Suprapubic skin (tissue), 4 donors: ENCODE measurements around the gene HBA1.

Source experiments
- EP300 ChIP-seq: sonication (generic); formaldehyde crosslinking; IDR thresholded peaks from one replicate; pipeline ENCODE4 v1.6.1; 2017; ENCODE audit warnings: antibody characterized with exemption
- POLR2A ChIP-seq, 2 donors: fragments of 450-650 bp; IDR thresholded peaks; one replicate each; pipeline ENCODE4 v1.6.1; 2017; ENCODE audit warnings: antibody characterized with exemption in 2 of 2, mild to moderate bottlenecking in 2 of 2, moderate library complexity in 2 of 2
- POLR2AphosphoS5 ChIP-seq, 3 donors: sonication (generic); formaldehyde crosslinking; IDR thresholded peaks; one replicate each; pipeline ENCODE4 v1.6.1; 2017; ENCODE audit warnings: antibody characterized with exemption in 3 of 3
- TF ChIP-seq, protein P1 (sequence below), 2 donors: fragments of 200-600 bp in 1 of 2; fragments of 450-650 bp in 1 of 2; sonication (generic) in 1 of 2; IDR thresholded peaks; one replicate each; pipeline ENCODE4 v1.5.1; 2016 to 2019; ENCODE audit warnings: antibody characterized with exemption in 2 of 2, mild to moderate bottlenecking in 1 of 2, moderate library complexity in 1 of 2

DNA sequence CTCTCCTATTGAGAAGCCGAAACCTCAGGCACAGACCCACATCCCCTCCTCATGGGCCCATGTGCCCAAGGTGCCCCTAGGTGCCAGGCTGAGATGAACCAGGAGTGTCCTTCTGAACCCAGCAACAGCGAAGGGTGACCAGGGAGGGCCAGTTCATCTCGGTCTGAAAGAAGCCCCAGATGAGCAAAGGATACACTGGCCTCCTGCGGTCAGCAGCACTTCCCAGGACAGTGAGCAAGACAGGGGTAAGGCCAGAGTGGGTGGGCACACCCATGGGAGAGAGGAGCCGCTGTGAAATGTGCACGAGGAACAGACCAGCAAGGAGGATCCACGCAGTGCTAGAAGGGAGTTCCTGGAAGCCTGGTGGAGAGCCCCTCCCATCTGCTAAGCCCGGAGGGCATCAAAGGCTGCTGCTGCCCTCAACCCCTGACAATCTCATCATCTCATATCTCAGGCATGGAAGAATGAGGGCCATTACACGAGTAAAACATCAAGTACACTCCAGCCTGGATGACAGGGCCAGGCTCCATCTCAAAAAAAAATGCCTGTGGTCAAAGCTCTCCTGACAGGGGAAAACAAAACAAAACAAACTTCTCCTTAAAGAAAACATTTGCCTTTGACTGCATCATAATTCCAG lies 27.3 kb upstream of the HBA1 start:
- no peak for TF ChIP-seq POLR2A (IDR thresholded peaks at IDR 0.05)
- no peak for TF ChIP-seq EP300
- TF ChIP-seq, protein P1, sequence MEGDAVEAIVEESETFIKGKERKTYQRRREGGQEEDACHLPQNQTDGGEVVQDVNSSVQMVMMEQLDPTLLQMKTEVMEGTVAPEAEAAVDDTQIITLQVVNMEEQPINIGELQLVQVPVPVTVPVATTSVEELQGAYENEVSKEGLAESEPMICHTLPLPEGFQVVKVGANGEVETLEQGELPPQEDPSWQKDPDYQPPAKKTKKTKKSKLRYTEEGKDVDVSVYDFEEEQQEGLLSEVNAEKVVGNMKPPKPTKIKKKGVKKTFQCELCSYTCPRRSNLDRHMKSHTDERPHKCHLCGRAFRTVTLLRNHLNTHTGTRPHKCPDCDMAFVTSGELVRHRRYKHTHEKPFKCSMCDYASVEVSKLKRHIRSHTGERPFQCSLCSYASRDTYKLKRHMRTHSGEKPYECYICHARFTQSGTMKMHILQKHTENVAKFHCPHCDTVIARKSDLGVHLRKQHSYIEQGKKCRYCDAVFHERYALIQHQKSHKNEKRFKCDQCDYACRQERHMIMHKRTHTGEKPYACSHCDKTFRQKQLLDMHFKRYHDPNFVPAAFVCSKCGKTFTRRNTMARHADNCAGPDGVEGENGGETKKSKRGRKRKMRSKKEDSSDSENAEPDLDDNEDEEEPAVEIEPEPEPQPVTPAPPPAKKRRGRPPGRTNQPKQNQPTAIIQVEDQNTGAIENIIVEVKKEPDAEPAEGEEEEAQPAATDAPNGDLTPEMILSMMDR (IDR thresholded peaks at IDR 0.05): no peak
- TF ChIP-seq POLR2AphosphoS5 (IDR thresholded peaks at IDR 0.05): no peak
